ENCODE results near the gene HS3ST6.

DNA sequence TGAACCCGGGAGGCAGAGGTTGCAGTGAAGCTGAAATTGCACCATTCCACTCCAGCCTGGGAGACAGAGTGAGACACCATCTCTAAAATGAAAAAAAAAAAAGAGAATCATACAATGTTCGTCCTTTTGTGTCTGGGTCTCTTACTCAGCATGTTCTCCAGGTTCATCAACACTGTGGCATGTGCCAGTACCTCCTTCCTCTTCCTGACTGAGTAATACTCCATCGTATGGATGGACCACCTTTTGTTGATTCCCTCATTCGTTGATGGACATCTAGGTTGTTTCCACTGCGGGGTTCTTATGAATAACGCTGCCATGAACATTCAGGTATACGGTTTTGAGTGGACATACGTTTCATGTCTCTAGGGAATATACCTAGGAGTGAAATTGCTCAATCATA, 4.1 kb upstream of the HS3ST6 start:
- TF ChIP-seq, protein P1, sequence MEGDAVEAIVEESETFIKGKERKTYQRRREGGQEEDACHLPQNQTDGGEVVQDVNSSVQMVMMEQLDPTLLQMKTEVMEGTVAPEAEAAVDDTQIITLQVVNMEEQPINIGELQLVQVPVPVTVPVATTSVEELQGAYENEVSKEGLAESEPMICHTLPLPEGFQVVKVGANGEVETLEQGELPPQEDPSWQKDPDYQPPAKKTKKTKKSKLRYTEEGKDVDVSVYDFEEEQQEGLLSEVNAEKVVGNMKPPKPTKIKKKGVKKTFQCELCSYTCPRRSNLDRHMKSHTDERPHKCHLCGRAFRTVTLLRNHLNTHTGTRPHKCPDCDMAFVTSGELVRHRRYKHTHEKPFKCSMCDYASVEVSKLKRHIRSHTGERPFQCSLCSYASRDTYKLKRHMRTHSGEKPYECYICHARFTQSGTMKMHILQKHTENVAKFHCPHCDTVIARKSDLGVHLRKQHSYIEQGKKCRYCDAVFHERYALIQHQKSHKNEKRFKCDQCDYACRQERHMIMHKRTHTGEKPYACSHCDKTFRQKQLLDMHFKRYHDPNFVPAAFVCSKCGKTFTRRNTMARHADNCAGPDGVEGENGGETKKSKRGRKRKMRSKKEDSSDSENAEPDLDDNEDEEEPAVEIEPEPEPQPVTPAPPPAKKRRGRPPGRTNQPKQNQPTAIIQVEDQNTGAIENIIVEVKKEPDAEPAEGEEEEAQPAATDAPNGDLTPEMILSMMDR (IDR thresholded peaks at IDR 0.05; ENCODE audit: insufficient read depth, low read length): no peak
- no peak for TF ChIP-seq POLR2AphosphoS5 (IDR thresholded peaks at IDR 0.05; ENCODE audit: low read depth)
- no peak for TF ChIP-seq SPI1 (IDR thresholded peaks at IDR 0.05; ENCODE audit: borderline replicate concordance, low read depth)
- TF ChIP-seq, protein P2, sequence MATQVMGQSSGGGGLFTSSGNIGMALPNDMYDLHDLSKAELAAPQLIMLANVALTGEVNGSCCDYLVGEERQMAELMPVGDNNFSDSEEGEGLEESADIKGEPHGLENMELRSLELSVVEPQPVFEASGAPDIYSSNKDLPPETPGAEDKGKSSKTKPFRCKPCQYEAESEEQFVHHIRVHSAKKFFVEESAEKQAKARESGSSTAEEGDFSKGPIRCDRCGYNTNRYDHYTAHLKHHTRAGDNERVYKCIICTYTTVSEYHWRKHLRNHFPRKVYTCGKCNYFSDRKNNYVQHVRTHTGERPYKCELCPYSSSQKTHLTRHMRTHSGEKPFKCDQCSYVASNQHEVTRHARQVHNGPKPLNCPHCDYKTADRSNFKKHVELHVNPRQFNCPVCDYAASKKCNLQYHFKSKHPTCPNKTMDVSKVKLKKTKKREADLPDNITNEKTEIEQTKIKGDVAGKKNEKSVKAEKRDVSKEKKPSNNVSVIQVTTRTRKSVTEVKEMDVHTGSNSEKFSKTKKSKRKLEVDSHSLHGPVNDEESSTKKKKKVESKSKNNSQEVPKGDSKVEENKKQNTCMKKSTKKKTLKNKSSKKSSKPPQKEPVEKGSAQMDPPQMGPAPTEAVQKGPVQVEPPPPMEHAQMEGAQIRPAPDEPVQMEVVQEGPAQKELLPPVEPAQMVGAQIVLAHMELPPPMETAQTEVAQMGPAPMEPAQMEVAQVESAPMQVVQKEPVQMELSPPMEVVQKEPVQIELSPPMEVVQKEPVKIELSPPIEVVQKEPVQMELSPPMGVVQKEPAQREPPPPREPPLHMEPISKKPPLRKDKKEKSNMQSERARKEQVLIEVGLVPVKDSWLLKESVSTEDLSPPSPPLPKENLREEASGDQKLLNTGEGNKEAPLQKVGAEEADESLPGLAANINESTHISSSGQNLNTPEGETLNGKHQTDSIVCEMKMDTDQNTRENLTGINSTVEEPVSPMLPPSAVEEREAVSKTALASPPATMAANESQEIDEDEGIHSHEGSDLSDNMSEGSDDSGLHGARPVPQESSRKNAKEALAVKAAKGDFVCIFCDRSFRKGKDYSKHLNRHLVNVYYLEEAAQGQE (IDR thresholded peaks at IDR 0.05; ENCODE audit: insufficient replicate concordance, low read depth): no peak
- TF ChIP-seq GABPA (IDR thresholded peaks at IDR 0.05; ENCODE audit: low read depth): no peak

Data from HL-60 (cell line).